ENCODE data around the gene DENND11. TPM values are rescaled to one million over a fixed set of nuclear protein-coding genes. Genes with fewer than 3 reads are reported as not detected.

DENND11 gene
- polyA plus RNA-seq, 1 of the 3 experiments (the other 2 are of a cell fraction), result 5.5 TPM

GRCh38 chr7:141691961-141692360 is 10.0 kb downstream of the DENND11 start:
- Histone ChIP-seq H2AFZ (ENCODE audit: low read depth) (no peak overlapping the region), H3K4me1 (ENCODE audit: control insufficient read depth in 1 of 2, insufficient read depth in 2 of 2, low read depth in 1 of 2, low read length in 1 of 2) (peaks cover 4 to 6% of the 10 kb centered on the region in 2 experiments; a peak in 2 of 4 replicates), H3K4me2 (no peak overlapping the region), H3K9ac (no peak overlapping the region), H3K4me3 (ENCODE audit: low read depth in 2 of 2, low read length in 1 of 2) (no peak overlapping the region), H3K27me3 (ENCODE audit: insufficient read depth) (no peaks in the 10 kb centered on the region), H3K79me2 (ENCODE audit: insufficient read depth) (peaks cover 92% of the 10 kb centered on the region), H3F3A (replicated peaks; ENCODE audit: insufficient read depth) (peaks cover 2% of the 10 kb centered on the region), H4K20me1 (ENCODE audit: insufficient read depth) (peaks cover 15% of the 10 kb centered on the region), H3K36me3 (replicated peaks in 1 of 2; ENCODE audit: control insufficient read depth in 1 of 2, insufficient read depth in 2 of 2, low read length in 1 of 2) (no peaks in the 10 kb centered on the region), H3K9me3 (no peaks in the 10 kb centered on the region), H3K27ac (ENCODE audit: low read depth in 2 of 2, low read length in 1 of 2) (no peak overlapping the region), H3K9me2 (no peaks in the 10 kb centered on the region)
- CTCF ChIA-PET, result interaction anchor here (0.8 to 1.4 kb wide), 4 partner anchors 18 to 94 kb away, joined by 3 to 5 read pairs (median 3); partner anchors contain the start of gene SSBP1
- WGBS (ENCODE audit: low lambda C conversion rate), result 87% methylated on average over 4 of the region's 4 CpGs
- TF ChIP-seq ZBTB33 (IDR thresholded peaks at IDR 0.05; ENCODE audit: borderline replicate concordance, low read depth) (no peak), EZH2phosphoT487 (IDR thresholded peaks at IDR 0.05; ENCODE audit: borderline replicate concordance, low read depth) (no peak), USF1 (IDR thresholded peaks at IDR 0.05; ENCODE audit: borderline replicate concordance, low read depth) (no peak), ELF1 (IDR thresholded peaks at IDR 0.05) (no peak), JUND (IDR thresholded peaks at IDR 0.05) (no peak), RXRA (IDR thresholded peaks at IDR 0.05; ENCODE audit: borderline replicate concordance, low read depth) (no peak), MEF2A (IDR thresholded peaks at IDR 0.05; ENCODE audit: borderline replicate concordance, low read depth) (no peak), TEAD4 (IDR thresholded peaks at IDR 0.05; ENCODE audit: borderline replicate concordance, insufficient read depth) (no peak), FOXM1 (IDR thresholded peaks at IDR 0.05; ENCODE audit: low read depth) (no peak), NRF1 (IDR thresholded peaks at IDR 0.05; ENCODE audit: low read depth, low read length) (no peak), USF2 (IDR thresholded peaks at IDR 0.05; ENCODE audit: borderline replicate concordance, low read depth, low read length) (no peak), GATA2 (CRISPR knock-in tag; IDR thresholded peaks at IDR 0.05) (no peak), MAX (IDR thresholded peaks at IDR 0.05; ENCODE audit: low read depth) (no peak), RCOR1 (IDR thresholded peaks at IDR 0.05; ENCODE audit: low read length) (no peak), TCF12 (IDR thresholded peaks at IDR 0.05) (no peak), PBX3 (IDR thresholded peaks at IDR 0.05) (no peak)
- POLR2A ChIA-PET, result no interaction called here
- DNase-seq, result no peak

Measured in SK-N-SH (cell line).